Endothelial cell (in vitro differentiated cells): ENCODE results near the gene PACS1. TPM values are rescaled to one million over a fixed set of nuclear protein-coding genes. Genes with fewer than 3 reads are reported as not detected.

Experiments used
- DNase-seq: peaks from one replicate; pipeline ENCODE4 v3.0.0; 2021; ENCODE audit warnings: low spot score
- H3K27ac Mint-ChIP-seq: one replicate; pipeline ENCODE4 v1.8.0; 2021; ENCODE audit warnings: mixed read lengths, inconsistent platforms; ENCODE audit not compliant: unreplicated experiment
- H3K27me3 Mint-ChIP-seq: one replicate; pipeline ENCODE4 v1.8.0; 2021; ENCODE audit warnings: mild to moderate bottlenecking, moderate library complexity, mixed read lengths, inconsistent platforms; ENCODE audit not compliant: unreplicated experiment
- H3K36me3 Mint-ChIP-seq: one replicate; pipeline ENCODE4 v1.8.0; 2021; ENCODE audit warnings: mild to moderate bottlenecking, low read depth, mixed read lengths, inconsistent platforms; ENCODE audit not compliant: unreplicated experiment
- H3K4me1 Mint-ChIP-seq: one replicate; pipeline ENCODE4 v1.8.0; 2021; ENCODE audit warnings: mild to moderate bottlenecking, mixed read lengths, inconsistent platforms; ENCODE audit not compliant: unreplicated experiment
- H3K4me3 Mint-ChIP-seq: one replicate; pipeline ENCODE4 v1.8.0; 2021; ENCODE audit warnings: mild to moderate bottlenecking, mixed read lengths, inconsistent platforms; ENCODE audit not compliant: unreplicated experiment
- H3K9me3 Mint-ChIP-seq: one replicate; pipeline ENCODE4 v1.8.0; 2021; ENCODE audit warnings: mixed read lengths, inconsistent platforms; ENCODE audit not compliant: unreplicated experiment
- total RNA-seq: library from RNA; stranded (reverse); fragmentation: NEBNext Ultra II Directional; extraction: Animal tissue kit (Norgen Biotek cat#: 25700); gene quantifications from one replicate; pipeline ENCODE4 v1.2.1, GENCODE V29; 2021; ENCODE audit not compliant: unreplicated experiment
- TF ChIP-seq, protein P1 (sequence below): fragments of 200-600 bp; sonication (generic); IDR thresholded peaks from one replicate; pipeline ENCODE4 v1.5.0; 2021; ENCODE audit warnings: antibody characterized with exemption; ENCODE audit not compliant: unreplicated experiment

PACS1 gene
- total RNA-seq, 1 donor from 2014 or later: 114 TPM

DNA sequence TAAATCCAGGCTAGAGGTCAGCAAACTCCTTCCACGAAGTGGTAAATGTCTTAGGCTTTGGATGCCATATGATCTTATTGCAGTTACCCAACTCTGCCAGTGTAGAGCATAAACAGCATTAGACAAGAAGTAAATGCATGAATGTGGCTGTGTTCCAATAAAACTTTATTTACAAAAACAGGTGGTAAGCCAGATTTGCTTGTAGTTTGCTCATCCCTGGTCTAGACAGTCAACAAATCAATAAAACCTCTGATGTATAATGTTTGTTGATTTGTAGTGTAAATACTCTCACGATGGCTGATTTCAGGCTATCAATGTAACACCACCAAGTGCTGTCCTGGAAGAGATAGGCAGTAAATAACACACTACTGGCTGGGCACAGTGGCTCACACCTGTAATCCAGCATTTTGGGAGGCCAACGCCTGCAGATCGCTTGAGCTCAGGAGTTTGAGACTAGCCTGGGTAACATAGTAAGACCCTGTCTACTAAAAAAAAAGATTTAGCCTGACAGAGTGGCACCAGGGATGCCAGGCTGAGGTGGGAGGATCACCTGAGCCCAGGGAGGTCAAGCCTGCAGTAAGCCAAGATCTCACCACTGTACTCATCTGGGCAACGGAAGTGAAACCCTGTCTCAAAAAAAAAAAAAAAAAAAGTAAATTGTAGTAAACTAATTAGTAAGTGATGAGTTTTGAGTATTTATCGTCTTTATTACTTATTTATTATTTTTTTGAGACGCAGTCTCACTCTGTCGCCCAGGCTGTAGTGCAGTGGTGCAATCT is 36.9 kb upstream of the PACS1 start:
- Mint-ChIP-seq H3K27ac (no peak overlapping the region), H3K4me1 (no peaks in the 10 kb centered on the region), H3K4me3 (no peak overlapping the region), H3K9me3 (no peaks in the 10 kb centered on the region), H3K36me3 (no peaks in the 10 kb centered on the region), H3K27me3 (peaks cover 7% of the 10 kb centered on the region)
- TF ChIP-seq, protein P1, sequence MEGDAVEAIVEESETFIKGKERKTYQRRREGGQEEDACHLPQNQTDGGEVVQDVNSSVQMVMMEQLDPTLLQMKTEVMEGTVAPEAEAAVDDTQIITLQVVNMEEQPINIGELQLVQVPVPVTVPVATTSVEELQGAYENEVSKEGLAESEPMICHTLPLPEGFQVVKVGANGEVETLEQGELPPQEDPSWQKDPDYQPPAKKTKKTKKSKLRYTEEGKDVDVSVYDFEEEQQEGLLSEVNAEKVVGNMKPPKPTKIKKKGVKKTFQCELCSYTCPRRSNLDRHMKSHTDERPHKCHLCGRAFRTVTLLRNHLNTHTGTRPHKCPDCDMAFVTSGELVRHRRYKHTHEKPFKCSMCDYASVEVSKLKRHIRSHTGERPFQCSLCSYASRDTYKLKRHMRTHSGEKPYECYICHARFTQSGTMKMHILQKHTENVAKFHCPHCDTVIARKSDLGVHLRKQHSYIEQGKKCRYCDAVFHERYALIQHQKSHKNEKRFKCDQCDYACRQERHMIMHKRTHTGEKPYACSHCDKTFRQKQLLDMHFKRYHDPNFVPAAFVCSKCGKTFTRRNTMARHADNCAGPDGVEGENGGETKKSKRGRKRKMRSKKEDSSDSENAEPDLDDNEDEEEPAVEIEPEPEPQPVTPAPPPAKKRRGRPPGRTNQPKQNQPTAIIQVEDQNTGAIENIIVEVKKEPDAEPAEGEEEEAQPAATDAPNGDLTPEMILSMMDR: no peak
- DNase-seq: no peak

DNA sequence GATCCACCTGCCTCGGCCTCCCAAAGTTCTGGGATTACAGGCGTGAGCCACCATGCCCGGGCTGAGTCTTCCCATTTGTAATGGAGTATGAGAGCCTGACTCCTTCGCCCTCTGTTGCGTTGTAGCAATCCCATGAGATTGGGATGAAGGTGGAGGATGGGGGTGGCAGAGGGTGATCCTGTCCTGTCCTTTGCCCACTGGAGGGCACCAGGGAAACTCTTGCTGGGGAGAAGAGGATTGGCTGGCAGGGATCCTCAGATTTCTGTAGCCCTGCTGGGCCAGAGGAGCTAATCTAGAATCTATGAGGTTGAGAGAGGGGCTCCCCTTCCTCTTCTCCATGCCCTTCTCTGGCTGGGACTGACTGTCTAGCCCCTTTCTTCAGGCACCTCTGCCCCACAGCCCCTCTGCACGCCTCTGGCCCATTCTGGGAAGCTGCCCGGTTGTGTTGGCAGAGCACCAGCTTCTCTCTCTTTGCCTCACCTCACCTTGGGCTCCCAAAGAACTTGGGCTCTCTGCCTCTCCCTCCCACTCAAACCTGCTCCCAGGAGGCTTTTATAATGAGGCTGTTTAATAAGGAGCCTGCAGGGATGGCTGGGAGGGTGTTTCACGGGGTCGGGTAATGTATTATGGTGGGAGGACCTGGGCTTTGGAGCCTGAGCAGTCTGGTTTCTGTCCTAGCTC is 34.3 kb upstream of the PACS1 start:
- TF ChIP-seq, protein P1: no peak
- Mint-ChIP-seq H3K36me3 (no peaks in the 10 kb centered on the region), H3K9me3 (no peaks in the 10 kb centered on the region), H3K27me3 (peaks cover 14% of the 10 kb centered on the region), H3K4me3 (no peak overlapping the region), H3K4me1 (no peaks in the 10 kb centered on the region), H3K27ac (no peak overlapping the region)
- no peak for DNase-seq

DNA sequence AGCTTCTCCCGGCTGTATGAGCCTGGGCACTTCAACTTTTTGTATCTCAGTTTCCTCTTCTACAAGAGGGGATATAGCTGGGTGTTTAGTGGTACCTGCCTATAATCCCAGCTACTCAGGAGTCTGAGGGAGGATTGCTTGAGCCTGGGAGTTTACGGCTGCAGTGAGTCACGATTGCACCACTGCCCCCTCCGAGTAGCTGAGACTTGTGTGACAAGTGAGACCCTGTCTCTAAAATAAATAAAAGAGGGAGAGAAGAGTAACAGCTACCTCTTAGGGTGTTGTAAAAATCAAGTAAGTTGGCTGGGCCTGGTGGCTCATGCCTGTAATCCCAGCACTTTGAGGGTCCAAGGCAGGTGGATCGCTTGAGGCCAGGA is 33.8 kb upstream of the PACS1 start:
- Mint-ChIP-seq H3K9me3 (no peaks in the 10 kb centered on the region), H3K27me3 (peaks cover 11% of the 10 kb centered on the region), H3K4me1 (no peaks in the 10 kb centered on the region), H3K36me3 (no peaks in the 10 kb centered on the region), H3K4me3 (no peak overlapping the region), H3K27ac (no peak overlapping the region)
- TF ChIP-seq, protein P1: no peak
- DNase-seq: no peak

DNA sequence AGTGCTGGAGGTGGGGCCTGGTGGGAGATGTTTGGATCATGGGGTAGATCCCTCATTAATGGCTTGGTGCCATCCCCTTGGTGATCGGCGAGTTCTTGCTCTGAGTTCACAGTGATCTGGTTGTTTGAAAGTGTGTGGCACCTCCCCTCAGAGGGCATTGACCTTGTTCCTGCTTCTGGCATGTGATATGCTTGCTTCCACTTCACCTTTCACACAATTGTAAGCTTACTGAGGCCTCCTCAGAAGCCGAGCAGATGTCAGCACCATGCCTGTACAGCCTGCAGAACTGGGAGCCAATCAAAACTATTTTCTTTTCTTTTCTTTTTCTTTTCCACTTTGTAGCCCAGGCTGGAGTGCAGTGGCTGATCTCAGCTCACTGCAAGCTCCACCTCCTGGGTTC is 32.7 kb upstream of the PACS1 start:
- Mint-ChIP-seq H3K4me1 (no peaks in the 10 kb centered on the region), H3K9me3 (no peaks in the 10 kb centered on the region), H3K36me3 (peaks cover 7% of the 10 kb centered on the region), H3K27ac (no peak overlapping the region), H3K4me3 (no peak overlapping the region), H3K27me3 (peaks cover 12% of the 10 kb centered on the region)
- DNase-seq: no peak
- TF ChIP-seq, protein P1: no peak

DNA sequence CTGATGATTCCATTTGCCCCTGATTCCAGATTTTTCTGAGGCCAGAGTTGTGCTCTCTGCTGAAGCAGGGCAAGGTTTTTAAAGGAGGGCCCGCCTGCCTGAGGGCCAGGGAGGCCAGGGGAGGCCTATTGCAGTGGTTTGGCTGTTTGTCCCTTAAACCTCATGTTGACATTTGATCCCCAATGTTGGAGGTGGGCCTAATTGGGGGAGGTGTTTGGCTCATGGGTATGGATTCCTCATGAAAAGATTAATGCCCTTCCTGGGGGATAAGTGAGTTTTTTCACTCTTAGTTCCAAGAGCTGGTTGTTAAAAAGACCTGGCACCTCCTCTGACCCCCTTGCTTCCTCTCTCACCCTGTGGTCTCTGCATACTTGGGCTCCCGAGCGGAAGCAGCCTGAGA is 30.3 kb upstream of the PACS1 start:
- H3K27ac Mint-ChIP-seq: no peak overlapping the region
- no peaks in the 10 kb centered on the region for H3K9me3 Mint-ChIP-seq
- H3K27me3 Mint-ChIP-seq: peaks cover 15% of the 10 kb centered on the region
- TF ChIP-seq, protein P1: no peak
- no peaks in the 10 kb centered on the region for H3K4me1 Mint-ChIP-seq
- DNase-seq: no peak
- peaks cover 7% of the 10 kb centered on the region for H3K36me3 Mint-ChIP-seq
- no peak overlapping the region for H3K4me3 Mint-ChIP-seq
